Measurements from ENCODE around the gene LLGL1.
"Not testable (repeated sequence)": the region's sequence is repeated elsewhere in the genome, so short reads cannot be mapped to it uniquely, and the experiment has no call there.

Gene LLGL1

DNA sequence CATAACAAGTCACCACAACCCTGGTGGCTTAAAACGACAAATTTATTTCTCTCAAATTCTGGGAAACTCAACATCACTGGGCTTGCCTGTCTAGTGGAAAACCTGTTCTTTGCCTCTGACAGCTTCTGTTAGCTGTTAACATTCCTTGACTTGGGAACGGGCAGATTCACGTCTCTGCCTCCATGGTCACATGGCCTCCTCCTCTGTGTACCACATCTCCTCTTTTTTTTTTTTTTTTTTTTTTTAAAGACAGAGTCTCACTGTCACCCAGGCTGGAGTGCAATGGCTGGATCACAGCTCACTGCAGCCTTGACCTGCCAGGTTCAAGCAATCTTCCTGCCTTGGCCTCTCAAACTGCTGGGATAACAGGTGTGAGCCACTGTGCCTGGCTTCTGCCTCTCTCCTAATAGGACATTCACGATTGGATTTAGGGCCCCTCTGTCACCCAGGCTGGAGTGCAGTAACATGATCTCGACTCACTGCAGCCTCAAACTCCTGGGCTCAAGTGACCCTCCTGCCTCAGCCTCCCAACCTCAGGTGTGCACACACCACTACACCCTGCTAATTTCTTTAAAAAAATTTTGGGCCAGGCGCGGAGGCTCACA is 11.7 kb upstream of the LLGL1 start (continued):
- TF ChIP-seq, protein P1, sequence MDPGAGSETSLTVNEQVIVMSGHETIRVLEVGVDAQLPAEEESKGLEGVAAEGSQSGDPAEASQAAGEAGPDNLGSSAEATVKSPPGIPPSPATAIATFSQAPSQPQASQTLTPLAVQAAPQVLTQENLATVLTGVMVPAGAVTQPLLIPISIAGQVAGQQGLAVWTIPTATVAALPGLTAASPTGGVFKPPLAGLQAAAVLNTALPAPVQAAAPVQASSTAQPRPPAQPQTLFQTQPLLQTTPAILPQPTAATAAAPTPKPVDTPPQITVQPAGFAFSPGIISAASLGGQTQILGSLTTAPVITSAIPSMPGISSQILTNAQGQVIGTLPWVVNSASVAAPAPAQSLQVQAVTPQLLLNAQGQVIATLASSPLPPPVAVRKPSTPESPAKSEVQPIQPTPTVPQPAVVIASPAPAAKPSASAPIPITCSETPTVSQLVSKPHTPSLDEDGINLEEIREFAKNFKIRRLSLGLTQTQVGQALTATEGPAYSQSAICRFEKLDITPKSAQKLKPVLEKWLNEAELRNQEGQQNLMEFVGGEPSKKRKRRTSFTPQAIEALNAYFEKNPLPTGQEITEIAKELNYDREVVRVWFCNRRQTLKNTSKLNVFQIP (CRISPR knock-in tag; IDR thresholded peaks at IDR 0.05; ENCODE audit: borderline replicate concordance, low read depth), result no peak
- no peak for TF ChIP-seq ARNTL (CRISPR knock-in tag; IDR thresholded peaks at IDR 0.05; ENCODE audit: borderline replicate concordance, low read depth)
- TF ChIP-seq, protein P2, sequence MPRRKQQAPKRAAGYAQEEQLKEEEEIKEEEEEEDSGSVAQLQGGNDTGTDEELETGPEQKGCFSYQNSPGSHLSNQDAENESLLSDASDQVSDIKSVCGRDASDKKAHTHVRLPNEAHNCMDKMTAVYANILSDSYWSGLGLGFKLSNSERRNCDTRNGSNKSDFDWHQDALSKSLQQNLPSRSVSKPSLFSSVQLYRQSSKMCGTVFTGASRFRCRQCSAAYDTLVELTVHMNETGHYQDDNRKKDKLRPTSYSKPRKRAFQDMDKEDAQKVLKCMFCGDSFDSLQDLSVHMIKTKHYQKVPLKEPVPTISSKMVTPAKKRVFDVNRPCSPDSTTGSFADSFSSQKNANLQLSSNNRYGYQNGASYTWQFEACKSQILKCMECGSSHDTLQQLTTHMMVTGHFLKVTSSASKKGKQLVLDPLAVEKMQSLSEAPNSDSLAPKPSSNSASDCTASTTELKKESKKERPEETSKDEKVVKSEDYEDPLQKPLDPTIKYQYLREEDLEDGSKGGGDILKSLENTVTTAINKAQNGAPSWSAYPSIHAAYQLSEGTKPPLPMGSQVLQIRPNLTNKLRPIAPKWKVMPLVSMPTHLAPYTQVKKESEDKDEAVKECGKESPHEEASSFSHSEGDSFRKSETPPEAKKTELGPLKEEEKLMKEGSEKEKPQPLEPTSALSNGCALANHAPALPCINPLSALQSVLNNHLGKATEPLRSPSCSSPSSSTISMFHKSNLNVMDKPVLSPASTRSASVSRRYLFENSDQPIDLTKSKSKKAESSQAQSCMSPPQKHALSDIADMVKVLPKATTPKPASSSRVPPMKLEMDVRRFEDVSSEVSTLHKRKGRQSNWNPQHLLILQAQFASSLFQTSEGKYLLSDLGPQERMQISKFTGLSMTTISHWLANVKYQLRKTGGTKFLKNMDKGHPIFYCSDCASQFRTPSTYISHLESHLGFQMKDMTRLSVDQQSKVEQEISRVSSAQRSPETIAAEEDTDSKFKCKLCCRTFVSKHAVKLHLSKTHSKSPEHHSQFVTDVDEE (CRISPR knock-in tag; IDR thresholded peaks at IDR 0.05), result no peak
- TF ChIP-seq ZNF565 (CRISPR knock-in tag; conservative IDR thresholded peaks at IDR 0.05; ENCODE audit: low read depth), result no peak

DNA sequence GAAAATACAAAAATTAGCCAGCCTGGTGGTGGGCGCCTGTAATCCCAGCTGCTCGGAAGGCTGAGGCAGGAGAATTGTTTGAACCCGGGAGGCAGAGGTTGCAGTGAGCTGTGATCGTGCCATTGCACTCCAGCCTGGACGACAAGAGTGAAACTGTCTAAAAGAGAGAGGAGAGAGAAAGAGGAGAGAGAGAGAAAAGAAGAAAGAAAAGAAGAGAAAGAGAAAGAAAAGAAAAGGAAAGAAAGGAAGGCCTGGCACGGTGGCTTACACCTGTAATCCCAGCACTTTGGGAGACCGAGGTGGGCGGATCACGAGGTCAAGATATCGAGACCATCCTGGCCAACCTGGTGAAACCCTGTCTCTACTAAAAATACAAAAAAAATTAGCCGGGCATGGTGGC is 8.5 kb upstream of the LLGL1 start:
- ATAC-seq, result not testable (repeated sequence)

DNA sequence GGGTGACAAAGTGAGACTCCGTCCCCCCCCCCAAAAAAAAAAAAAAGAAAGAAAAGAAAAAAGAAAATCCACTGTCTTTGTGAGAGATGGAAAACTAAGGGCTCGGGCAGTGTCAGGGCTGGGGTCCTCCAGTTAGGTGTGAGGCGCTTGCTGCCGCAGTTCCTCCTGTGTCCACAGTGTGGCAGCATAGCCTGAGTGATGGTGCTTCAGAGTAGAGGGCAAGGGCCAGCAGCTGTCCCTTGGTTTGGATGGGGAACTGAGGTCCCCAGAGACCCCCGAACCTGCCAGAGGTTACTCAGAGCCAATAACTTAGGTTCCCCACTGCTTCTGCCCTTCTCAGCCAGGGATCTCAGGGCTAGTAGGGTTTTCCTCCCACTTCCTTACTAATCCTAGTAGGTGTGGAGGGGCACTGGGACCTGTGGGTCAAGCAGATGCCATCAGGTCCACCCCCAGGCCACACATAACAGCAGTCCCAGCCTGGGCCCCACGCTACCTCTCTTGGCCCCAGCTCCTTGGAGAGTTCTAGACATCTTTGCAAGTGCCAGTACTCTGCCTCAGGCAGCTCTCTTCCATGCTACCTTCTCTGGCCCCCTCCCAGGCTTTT is 7.9 kb upstream of the LLGL1 start:
- no peak for TF ChIP-seq ZNF8 (CRISPR knock-in tag; IDR thresholded peaks at IDR 0.05)
- no peak for TF ChIP-seq GLIS3 (CRISPR knock-in tag; IDR thresholded peaks at IDR 0.05)
- no peak for TF ChIP-seq ZFP3 (CRISPR knock-in tag; IDR thresholded peaks at IDR 0.05)
- TF ChIP-seq ZNF565 (CRISPR knock-in tag; conservative IDR thresholded peaks at IDR 0.05; ENCODE audit: low read depth), result no peak
- TF ChIP-seq, protein P2 (CRISPR knock-in tag; IDR thresholded peaks at IDR 0.05), result no peak
- no peak for TF ChIP-seq ESRRG (CRISPR knock-in tag; IDR thresholded peaks at IDR 0.05)
- TF ChIP-seq, protein P3, sequence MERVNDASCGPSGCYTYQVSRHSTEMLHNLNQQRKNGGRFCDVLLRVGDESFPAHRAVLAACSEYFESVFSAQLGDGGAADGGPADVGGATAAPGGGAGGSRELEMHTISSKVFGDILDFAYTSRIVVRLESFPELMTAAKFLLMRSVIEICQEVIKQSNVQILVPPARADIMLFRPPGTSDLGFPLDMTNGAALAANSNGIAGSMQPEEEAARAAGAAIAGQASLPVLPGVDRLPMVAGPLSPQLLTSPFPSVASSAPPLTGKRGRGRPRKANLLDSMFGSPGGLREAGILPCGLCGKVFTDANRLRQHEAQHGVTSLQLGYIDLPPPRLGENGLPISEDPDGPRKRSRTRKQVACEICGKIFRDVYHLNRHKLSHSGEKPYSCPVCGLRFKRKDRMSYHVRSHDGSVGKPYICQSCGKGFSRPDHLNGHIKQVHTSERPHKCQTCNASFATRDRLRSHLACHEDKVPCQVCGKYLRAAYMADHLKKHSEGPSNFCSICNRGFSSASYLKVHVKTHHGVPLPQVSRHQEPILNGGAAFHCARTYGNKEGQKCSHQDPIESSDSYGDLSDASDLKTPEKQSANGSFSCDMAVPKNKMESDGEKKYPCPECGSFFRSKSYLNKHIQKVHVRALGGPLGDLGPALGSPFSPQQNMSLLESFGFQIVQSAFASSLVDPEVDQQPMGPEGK (CRISPR knock-in tag; IDR thresholded peaks at IDR 0.05; ENCODE audit: borderline replicate concordance), result no peak
- TF ChIP-seq RARB (CRISPR knock-in tag; IDR thresholded peaks at IDR 0.05), result no peak
- TF ChIP-seq PPARA (CRISPR knock-in tag; IDR thresholded peaks at IDR 0.05; ENCODE audit: borderline replicate concordance), result no peak
- TF ChIP-seq BACH2 (CRISPR knock-in tag; IDR thresholded peaks at IDR 0.05; ENCODE audit: borderline replicate concordance), result no peak
- no peak for TF ChIP-seq ISL1 (CRISPR knock-in tag; IDR thresholded peaks at IDR 0.05)
- TF ChIP-seq ZNF70 (CRISPR knock-in tag; IDR thresholded peaks at IDR 0.05), result no peak
- TF ChIP-seq ZFP30 (CRISPR knock-in tag; IDR thresholded peaks at IDR 0.05), result no peak
- no peak for TF ChIP-seq TCF4 (CRISPR knock-in tag; IDR thresholded peaks at IDR 0.05; ENCODE audit: borderline replicate concordance)
- TF ChIP-seq, protein P4, sequence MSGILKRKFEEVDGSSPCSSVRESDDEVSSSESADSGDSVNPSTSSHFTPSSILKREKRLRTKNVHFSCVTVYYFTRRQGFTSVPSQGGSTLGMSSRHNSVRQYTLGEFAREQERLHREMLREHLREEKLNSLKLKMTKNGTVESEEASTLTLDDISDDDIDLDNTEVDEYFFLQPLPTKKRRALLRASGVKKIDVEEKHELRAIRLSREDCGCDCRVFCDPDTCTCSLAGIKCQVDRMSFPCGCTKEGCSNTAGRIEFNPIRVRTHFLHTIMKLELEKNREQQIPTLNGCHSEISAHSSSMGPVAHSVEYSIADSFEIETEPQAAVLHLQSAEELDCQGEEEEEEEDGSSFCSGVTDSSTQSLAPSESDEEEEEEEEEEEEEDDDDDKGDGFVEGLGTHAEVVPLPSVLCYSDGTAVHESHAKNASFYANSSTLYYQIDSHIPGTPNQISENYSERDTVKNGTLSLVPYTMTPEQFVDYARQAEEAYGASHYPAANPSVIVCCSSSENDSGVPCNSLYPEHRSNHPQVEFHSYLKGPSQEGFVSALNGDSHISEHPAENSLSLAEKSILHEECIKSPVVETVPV (CRISPR knock-in tag; IDR thresholded peaks at IDR 0.05), result no peak
- no peak for TF ChIP-seq ZC3H10 (CRISPR knock-in tag; IDR thresholded peaks at IDR 0.05)
- TF ChIP-seq CSDC2 (CRISPR knock-in tag; IDR thresholded peaks at IDR 0.05), result no peak
- ATAC-seq, result peak; percentile 94
